ENCODE results near the gene GLRX5.

- TF ChIP-seq CTCF (conservative IDR thresholded peaks at IDR 0.05; ENCODE audit: low read depth in 2 of 2): no peak
- no peak for TF ChIP-seq EZH2 (IDR thresholded peaks at IDR 0.05; ENCODE audit: low read depth, unreplicated experiment)
- no peak for TF ChIP-seq STAT1 (IDR thresholded peaks at IDR 0.05; ENCODE audit: unreplicated experiment)
- TF ChIP-seq POLR2AphosphoS5 (IDR thresholded peaks at IDR 0.05; ENCODE audit: low read depth): no peak
- TF ChIP-seq JUNB (IDR thresholded peaks at IDR 0.05; ENCODE audit: unreplicated experiment): no peak
- no peak for TF ChIP-seq CREB1 (CRISPR knock-in tag; IDR thresholded peaks at IDR 0.05; ENCODE audit: low read depth)
- TF ChIP-seq, protein P1, sequence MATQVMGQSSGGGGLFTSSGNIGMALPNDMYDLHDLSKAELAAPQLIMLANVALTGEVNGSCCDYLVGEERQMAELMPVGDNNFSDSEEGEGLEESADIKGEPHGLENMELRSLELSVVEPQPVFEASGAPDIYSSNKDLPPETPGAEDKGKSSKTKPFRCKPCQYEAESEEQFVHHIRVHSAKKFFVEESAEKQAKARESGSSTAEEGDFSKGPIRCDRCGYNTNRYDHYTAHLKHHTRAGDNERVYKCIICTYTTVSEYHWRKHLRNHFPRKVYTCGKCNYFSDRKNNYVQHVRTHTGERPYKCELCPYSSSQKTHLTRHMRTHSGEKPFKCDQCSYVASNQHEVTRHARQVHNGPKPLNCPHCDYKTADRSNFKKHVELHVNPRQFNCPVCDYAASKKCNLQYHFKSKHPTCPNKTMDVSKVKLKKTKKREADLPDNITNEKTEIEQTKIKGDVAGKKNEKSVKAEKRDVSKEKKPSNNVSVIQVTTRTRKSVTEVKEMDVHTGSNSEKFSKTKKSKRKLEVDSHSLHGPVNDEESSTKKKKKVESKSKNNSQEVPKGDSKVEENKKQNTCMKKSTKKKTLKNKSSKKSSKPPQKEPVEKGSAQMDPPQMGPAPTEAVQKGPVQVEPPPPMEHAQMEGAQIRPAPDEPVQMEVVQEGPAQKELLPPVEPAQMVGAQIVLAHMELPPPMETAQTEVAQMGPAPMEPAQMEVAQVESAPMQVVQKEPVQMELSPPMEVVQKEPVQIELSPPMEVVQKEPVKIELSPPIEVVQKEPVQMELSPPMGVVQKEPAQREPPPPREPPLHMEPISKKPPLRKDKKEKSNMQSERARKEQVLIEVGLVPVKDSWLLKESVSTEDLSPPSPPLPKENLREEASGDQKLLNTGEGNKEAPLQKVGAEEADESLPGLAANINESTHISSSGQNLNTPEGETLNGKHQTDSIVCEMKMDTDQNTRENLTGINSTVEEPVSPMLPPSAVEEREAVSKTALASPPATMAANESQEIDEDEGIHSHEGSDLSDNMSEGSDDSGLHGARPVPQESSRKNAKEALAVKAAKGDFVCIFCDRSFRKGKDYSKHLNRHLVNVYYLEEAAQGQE (IDR thresholded peaks at IDR 0.05; ENCODE audit: unreplicated experiment): no peak
- no peak for TF ChIP-seq ZNF331 (CRISPR knock-in tag; IDR thresholded peaks at IDR 0.05; ENCODE audit: low read depth)
- no peak for TF ChIP-seq EZH2phosphoT487 (IDR thresholded peaks at IDR 0.05; ENCODE audit: unreplicated experiment)
- TF ChIP-seq ZNF114 (CRISPR knock-in tag; IDR thresholded peaks at IDR 0.05): no peak
- no peak for TF ChIP-seq ETS1 (IDR thresholded peaks at IDR 0.05)
- no peak for TF ChIP-seq ZNF462 (CRISPR knock-in tag; IDR thresholded peaks at IDR 0.05)
These were observed 6.5 kb downstream of the GLRX5 start for GRCh38 chr14:95541346-95541745.
